ENCODE measurements around the gene DOK6.
"Not testable (repeated sequence)": the region's sequence is repeated elsewhere in the genome, so short reads cannot be mapped to it uniquely, and the experiment has no call there.

The DOK6 gene

DNA sequence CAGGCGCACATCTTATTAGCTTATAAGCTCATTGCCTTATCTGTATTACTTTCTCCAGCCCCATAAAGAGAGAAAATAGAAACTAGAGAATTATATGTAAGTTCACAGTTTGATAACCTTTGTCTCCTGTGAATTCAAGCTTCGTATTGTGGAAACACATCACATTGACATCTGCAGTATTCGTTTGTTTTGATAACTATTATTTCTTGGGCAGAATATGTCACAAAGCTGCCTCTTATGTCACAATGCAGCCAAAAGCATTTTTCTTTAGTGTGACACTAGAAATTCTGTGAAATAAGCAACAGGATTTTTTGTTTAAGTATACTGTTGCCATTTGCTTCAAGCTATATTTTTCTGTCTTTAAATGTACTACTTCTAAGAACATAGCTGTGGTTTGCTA lies 221.5 kb downstream of the DOK6 start:
- DNase-seq: no peak

- no peak for DNase-seq
These were observed 222.3 kb downstream of the DOK6 start for GRCh38 chr18:69622961-69623360.

DNA sequence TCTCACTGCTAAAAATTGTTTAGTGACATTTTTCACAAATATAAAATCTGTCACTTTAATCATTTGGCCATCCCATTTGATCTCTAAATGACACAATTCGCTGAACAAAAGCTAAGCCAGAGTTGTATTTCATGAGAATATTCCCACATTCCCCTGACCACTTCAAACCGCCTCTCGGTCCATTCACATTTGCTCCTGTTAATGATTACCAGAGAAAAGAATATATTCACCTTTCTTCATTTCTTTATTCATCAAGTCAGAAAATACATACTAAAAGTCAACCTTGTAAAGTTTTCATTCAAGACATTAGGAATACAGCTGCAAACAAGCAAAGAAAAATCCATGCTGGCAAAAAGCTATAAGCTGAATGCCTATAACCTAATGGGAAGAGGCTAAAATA lies 225.5 kb downstream of the DOK6 start:
- no peak for DNase-seq

DNA sequence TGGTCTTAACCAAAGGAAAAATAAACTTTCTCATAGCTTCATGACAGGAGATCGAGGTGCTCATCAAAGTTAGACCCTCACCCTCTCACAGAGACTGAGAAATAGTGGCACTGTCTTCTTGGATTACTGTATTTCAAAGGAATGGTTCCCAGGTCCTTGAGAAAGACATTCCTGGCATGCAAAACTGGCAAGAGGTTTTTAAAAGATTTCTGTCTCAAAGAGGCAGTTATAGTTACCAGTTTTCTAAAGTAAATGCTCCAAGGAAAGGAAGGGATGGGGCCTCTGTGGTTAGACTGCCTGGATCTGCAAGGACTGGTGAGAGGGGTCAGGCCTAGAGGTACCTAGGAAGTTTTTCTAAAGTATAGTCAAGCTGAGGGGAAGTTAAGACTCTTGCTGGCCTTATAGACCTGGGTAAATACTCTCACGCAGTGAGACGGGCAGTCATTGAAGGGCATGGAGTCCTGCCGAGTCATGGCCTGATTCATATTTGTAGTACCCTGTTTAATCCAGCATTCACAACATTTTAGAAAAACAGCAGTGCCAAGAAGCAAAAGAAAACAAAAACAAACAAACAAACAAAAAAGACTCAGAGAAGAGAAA lies 226.1 kb downstream of the DOK6 start:
- no peak for DNase-seq

DNA sequence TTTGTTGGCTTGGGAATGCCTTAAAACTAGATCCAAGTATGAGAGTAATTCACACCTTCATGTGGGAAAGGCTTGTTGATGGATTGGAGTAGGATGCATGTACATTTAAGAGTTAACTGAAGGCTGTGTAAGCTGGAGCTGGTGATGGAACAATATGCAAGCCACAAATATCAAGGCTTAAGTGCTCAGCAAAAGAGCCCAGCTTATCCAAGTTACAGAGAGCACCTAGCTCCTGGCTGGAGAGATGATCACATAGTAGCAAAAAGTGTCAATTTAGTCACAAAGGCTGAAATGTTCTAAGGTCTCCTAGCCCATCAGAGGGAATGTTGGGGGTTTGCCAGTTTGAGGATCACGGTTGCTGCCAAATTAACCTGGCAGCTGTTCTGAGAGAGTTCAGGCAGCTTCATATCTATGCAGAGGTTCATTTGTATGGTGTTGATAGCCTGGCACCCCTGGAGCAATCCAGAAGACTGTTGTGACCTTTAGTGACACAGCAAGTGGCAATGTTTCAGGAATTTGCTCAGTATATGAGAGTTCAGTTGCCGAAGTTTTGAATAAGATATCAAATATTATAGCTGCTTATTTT lies 228.2 kb downstream of the DOK6 start:
- no peak for DNase-seq

DNA sequence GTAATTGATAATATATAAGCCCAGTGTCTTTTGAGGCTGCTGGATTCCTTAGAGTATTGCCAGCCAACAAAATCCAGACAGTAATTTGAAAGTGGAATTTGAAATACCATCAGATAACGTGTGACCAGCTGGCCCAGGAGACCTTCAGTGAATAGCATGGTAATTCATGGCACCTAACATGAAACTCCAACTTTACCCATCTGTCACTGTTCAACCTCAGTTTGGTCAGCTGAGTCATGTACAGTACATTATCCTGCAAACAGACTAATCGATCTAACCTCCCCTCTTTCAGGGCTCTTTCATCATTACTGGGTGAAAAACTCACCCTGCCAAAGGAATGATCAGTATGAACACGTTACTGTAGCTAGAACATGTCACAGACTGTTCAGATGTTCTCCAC lies 230.6 kb downstream of the DOK6 start:
- DNase-seq: no peak

DNA sequence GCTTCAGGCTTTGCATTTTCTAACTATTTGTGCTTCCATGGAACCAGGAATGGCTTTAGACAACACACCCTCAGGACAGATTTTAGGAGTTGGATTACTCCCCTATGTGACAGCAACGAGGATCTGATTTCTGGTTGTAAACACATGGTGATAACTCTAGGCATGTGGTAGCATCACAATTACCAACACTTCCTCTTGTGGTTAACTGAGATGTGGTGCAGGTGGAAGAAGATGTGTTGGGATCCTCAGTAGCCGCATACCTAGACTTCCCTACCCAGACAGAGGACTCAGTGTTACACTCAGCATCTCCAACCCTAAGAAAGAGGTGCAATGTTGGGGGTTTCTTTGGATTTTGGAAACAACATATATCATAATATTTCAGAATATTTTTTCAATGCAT lies 234.8 kb downstream of the DOK6 start:
- no peak for DNase-seq

- DNase-seq: peak in 1 of 56 donors; percentile 2
These were observed 236.0 kb downstream of the DOK6 start for GRCh38 chr18:69636529-69637301.

- DNase-seq: no peak
These were observed 237.4 kb downstream of the DOK6 start for GRCh38 chr18:69638056-69638455.

GRCh38 chr18:69647702-69648101 lies 247.0 kb downstream of the DOK6 start:
- DNase-seq: no peak

- DNase-seq: no peak
These were observed 247.8 kb downstream of the DOK6 start for GRCh38 chr18:69648486-69648885.

DNA sequence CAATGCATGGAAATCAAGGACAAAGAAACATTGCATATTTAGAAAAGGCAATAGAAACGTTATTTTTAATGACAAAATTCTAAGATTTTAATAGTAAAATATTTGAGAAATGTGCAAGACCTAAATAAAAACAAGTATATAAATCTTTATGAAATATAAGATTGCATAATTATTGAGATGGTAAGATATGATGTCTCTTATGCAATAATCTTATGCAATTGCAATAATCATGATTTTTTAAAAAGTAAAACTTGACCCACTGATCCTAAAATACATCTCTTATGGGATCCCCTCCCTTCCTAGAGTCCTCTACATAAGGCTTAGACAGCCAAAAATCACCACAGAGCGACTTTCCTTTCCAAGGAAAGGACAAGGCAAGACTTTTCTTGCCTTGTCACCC lies 249.0 kb downstream of the DOK6 start:
- no peak for DNase-seq

GRCh38 chr18:69651243-69651642 lies 250.6 kb downstream of the DOK6 start:
- no peak for DNase-seq

DNA sequence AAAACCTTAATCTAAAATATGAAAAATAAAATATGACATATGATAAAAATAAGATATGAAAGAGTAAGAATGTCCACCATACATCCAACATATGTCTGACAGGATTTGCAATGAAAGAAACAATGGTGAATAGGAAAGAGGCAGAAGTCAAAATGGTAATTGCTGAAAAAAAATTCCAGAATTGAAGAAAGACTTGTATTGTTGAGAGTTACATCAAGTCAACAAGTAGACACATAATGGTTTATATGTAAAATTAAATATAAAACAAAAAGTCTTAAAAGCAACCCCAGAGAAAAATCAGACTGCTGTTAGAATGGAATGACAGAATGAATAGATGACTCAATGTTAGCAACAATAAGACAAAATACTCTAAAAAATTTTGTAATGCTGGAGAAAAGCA lies 255.1 kb downstream of the DOK6 start:
- no peak for DNase-seq

GRCh38 chr18:69658103-69658502 lies 257.4 kb downstream of the DOK6 start:
- no peak for DNase-seq

- DNase-seq: no peak
These were observed 258.0 kb downstream of the DOK6 start for GRCh38 chr18:69658685-69659084.

DNA sequence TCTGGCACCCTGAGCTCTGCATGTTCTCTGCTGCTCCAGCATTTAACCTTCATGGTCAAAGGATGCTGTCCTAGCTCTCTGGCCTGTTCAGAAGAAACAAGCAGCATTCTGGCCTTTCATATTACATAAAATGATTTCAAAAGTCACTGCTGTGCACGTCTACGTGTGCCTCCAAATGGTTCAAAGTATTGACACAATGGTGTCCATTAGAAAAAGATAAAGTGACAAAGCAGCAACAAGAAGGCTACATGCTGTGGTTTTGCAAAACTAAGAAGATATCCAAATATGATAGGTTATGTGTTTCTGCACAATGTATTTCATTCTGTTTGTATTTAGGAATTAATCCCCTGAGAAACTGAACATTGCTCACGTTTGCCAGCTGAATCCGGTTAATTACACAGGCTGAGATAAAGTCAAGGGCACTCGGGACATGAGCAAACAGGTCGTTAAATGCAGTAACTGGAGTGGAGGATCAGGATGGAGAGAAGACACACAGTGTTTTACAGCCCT lies 258.5 kb downstream of the DOK6 start:
- DNase-seq: no peak

- DNase-seq: not testable (repeated sequence)
These were observed 261.4 kb downstream of the DOK6 start for GRCh38 chr18:69662090-69662489.

GRCh38 chr18:69664399-69664798 lies 263.7 kb downstream of the DOK6 start:
- DNase-seq: peak in 1 of 56 donors; percentile 1

DNA sequence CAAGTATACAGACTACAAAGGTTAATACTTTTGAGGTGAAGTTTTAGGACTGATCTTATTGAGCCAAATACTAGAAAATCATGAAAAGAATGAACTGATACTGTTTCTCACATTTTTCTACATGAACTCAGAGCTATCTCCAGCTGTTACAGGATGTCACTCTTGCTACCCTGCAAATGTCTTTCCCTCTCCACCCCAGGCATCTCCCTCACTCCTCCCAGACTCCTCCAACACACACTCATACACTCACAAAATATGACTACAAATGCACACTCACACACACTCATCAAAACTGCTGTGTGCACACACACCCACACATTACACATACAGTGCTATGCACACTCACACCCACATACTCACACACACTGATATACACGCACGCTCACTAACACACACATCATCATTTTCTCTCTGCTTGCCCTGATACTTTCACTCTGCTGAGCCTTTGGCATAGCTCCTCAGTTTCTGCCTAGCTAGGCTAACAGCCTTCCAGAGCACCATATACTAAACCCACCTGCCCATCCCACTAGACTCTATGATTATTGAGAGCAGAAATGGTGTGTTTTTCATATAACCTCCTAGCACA lies 273.7 kb downstream of the DOK6 start:
- DNase-seq: no peak

GRCh38 chr18:69674966-69675365 lies 274.3 kb downstream of the DOK6 start:
- DNase-seq: no peak

- no peak for DNase-seq
These were observed 276.9 kb downstream of the DOK6 start for GRCh38 chr18:69677595-69677994.

Data from amygdala (tissue), 56 donors.